GM20431 (cell line): Measurements from ENCODE around the gene CPM.
"Not testable (repeated sequence)": the region's sequence is repeated elsewhere in the genome, so short reads cannot be mapped to it uniquely, and the experiment has no call there.

ENCODE experiments used
- in situ Hi-C: fragments of 300-500 bp; cut with MseI, MboI; formaldehyde crosslinking; loops from one replicate; pipeline ENCODE4 v1.15.0; 2020; ENCODE audit warnings: low sequenced_read_pairs; ENCODE audit not compliant: unreplicated experiment

CPM gene

DNA sequence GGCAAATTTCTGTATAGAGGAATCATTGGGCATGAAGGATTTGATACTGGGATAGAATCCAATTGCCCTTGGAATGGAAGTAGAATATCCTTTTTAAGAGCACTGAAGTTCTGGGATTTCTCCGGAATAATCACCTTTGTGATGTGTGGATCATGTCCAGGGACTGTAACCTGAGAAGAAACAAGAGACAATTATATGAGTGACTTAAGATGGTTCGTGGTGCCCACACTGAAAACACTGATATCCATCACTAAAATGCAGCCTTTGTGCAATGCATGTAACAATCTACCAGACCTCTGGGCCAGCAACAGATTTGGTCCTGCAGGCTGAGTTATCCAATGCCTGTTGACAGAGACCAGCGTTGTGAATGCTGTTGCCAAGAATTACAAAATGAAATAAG lies 76.5 kb downstream of the CPM start:
- in situ Hi-C loops, result no loop called here

DNA sequence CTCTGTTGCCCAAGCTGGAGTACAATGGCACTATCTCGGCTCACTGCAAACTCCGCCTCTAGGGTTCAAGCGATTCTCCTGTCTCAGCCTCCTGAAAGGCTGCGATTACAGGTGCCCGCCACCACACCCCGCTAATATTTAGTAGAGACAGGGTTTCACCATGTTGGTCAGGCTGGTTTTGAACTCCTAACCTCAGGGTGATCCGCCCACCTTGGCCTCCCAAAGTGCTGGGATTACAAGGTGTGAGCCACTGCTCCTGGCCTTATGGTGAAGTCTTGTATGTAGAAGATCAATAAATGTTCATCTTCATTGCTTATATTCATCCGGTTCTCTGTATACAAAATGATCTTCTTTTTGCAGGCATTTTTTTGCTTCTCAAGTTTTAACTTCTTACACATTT lies 77.2 kb downstream of the CPM start:
- in situ Hi-C loops, result no loop called here

DNA sequence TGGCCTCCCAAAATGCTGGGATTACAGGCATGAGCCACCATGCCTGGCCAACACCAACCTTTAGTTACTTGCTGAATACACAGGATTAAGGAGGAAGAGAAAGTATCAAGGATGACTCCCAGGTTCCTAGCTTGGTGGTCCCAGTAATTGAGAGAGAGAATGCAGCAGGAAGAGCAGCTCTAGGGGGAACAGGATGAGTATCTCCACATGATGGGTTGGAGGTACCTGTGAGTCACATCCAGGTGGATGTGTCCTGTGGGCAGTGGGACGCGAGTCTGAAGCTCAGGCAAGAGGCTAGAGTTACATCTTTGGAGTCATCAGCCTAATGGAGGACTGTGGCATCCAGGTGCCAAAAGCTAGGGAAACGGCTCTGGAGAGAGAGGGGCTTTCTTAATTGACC lies 77.9 kb downstream of the CPM start:
- in situ Hi-C loops, result no loop called here

DNA sequence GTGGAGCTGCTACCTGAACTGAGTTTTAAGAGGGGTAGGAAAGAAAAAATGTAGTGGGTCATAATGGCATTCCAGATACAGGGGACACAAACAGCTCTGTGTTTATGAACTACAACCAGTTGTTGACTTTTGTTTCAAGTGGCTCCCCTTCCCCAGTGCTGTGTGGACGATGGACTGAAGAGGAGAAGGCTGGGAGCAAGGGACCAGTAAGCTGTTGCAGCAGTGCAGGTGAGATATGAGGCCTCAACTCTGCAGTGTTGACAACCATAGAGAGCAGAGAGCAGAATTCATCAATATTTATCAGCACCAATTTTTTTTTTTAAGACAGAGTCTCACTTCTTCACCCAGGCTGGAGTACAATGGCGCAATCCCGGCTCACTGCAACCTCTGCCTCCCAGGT lies 78.4 kb downstream of the CPM start:
- in situ Hi-C loops, result no loop called here

DNA sequence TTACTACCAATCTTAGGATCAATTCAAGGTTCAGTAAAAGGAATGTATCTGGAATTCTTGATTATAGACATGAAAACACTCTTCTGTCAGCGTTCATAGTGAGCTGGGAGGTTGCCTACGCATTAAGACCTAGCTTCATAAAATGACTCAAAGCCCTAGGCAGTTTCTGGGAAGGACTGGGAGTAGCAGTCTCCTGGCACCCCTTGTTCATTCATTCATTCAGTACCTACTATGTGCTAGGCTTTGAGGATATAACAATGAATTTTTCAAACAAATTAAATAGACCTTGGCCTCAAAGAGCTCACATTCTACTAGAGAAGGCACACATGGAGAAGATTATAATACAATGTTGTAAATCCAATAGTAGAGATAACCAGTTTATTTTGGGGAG lies 78.9 kb downstream of the CPM start:
- in situ Hi-C loops, result no loop called here

DNA sequence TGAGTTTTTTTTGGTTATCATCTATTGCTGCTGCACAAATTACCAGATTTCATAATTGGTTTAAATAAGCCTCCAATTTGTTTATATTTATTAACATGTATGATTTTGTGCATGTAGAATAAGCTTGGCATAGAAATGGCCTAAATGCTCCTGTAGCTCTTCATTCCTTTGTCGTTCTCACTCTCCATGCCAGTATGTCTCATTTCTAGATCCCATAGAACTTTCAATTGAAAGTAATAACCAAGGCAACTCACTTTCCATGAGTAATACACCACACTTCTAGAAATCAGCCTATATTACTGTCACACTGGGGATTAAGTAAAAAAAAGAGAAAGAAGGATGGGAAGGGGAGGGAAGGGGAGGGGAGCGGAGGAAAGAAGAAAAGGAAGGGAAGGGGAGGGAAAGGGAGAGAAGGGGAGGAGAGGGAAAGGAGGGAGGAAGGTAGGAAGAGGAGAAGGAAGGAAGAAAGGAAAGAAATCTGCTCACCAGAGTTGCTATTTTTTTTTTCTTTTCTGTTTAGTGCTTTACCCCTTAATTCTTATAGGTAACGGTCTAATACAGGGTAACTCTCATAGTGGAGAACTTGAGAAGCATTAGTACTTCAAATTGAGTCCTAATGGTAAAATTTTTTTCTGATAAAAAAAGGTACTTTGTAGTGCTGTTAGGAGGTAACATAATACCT lies 79.4 kb downstream of the CPM start:
- in situ Hi-C loops, result no loop called here

DNA sequence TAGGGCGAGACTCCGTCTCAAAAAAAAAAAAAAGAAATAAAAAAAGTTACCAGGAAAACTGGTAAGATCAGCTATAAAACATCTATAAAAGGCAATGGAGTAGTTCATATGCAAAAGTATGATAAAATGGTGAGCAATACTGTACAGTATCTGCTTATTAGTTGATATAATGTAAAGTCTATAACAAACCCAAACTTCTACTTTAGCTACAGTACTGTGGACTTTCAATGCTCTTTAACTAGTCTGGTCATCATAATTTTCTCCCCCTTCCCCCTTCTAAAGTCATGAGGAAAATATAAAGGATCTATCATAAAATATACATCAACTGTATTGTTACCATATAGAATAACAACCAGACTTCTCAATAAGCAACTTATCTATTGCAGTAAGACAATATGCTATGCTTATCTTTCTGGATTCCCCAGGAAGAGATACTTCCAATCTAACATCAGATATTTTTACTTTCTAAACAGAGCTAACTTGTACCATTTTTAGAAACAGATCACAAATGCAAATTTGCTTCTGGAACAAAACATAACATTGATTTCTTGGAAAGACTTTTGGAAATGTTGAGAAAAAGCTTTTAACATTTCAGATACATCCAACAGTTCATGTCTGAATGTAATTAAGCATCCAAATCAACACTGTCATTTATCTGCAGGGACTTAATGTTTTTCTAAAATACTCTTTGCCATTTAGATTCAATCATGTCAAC lies 81.2 kb downstream of the CPM start:
- in situ Hi-C loops, result no loop called here

- in situ Hi-C loops, result no loop called here
These were observed 82.6 kb downstream of the CPM start for GRCh38 chr12:68850390-68850789.

DNA sequence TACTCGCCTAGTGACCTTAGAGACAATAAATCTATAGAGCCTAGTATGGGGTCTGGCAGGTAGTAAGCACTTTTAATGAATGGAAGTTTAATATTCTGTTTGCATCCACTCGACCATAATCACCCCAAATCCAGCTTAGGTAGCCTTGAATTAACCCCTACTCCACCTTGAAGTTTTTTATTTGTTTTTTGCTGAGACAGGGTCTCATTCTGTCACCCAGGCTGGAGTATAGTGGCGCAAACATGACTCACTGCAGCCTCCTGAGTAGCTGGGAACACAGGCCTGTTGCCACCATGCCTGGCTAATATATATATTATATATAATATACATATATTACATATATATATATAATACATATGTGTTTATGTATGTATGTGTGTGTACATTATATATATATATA lies 86.2 kb downstream of the CPM start:
- in situ Hi-C loops, result no loop called here

GRCh38 chr12:68844788-68845695 lies 87.9 kb downstream of the CPM start:
- in situ Hi-C loops, result no loop called here

- in situ Hi-C loops, result no loop called here
These were observed 88.6 kb downstream of the CPM start for GRCh38 chr12:68844318-68844745.

GRCh38 chr12:68842784-68843567 lies 90.0 kb downstream of the CPM start:
- in situ Hi-C loops, result no loop called here

GRCh38 chr12:68842123-68842522 lies 90.8 kb downstream of the CPM start:
- in situ Hi-C loops, result no loop called here

GRCh38 chr12:68841717-68842116 lies 91.3 kb downstream of the CPM start:
- in situ Hi-C loops, result no loop called here

GRCh38 chr12:68841175-68841574 lies 91.8 kb downstream of the CPM start:
- in situ Hi-C loops, result not testable (repeated sequence)

- in situ Hi-C loops, result no loop called here
These were observed 93.5 kb downstream of the CPM start for GRCh38 chr12:68839183-68840147.

GRCh38 chr12:68838046-68838886 lies 94.7 kb downstream of the CPM start:
- in situ Hi-C loops, result no loop called here

- in situ Hi-C loops, result no loop called here
These were observed 95.8 kb downstream of the CPM start for GRCh38 chr12:68837215-68837614.
